ENCODE data around the gene GHRL. TPM values are rescaled to one million over a fixed set of nuclear protein-coding genes. Genes with fewer than 3 reads are reported as not detected.
"Not testable (repeated sequence)": the region's sequence is repeated elsewhere in the genome, so short reads cannot be mapped to it uniquely, and the experiment has no call there.

The GHRL gene
- total and polyA plus RNA-seq, 9 donors = 0.39 to 3.7 (median 0.76) TPM

DNA sequence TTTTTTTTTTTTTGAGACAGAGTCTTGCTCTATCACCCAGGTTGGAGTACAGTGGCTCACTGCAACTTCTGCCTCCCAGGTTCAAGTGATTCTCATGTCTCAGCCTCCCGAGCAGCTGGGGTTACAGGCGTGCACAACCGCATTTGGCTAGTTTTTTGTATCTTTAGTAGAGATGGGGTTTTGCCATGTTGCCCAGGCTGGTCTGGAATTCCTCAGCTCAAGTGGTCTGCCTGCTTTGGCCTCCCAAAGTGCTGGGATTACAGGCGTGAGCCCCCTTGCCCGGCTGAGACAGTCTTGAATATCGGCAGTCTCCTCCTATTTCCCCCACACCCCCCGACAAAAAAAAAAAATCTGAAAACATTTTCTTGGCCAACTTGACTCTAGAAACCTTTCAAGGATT lies 25.8 kb downstream of the GHRL start:
- DNase-seq = not testable (repeated sequence)
- H3K36me3 ChIP-seq (ENCODE audit: control insufficient read depth, insufficient read depth, low read length) = peaks cover 41% of the 10 kb centered on the region

DNA sequence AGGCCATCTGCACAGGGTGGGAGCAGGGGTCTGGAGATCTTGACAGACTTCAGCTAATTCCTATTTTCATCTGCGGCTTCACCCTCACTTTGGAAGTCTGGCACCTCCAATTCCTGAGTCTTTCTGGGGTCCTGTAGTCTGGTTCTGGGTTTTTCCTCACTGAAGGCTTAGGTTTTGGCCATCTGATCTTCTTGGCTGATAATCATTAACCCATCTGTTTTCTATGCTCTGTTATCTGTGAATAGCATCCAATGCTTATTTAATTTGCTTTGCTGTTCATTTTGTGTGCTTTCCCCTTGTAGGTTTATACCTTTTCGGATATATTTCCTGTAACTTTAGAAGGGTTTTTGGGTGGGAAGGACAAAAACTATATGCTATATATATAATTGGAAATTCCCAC lies 26.9 kb downstream of the GHRL start:
- Histone ChIP-seq H3K27me3 (ENCODE audit: control insufficient read depth, insufficient read depth, low read length) (no peaks in the 10 kb centered on the region), H3K27ac (ENCODE audit: low read length) (no peak overlapping the region), H3K4me3 (ENCODE audit: low read length) (no peak overlapping the region), H3K4me1 (ENCODE audit: control insufficient read depth, insufficient read depth, low read length) (no peaks in the 10 kb centered on the region), H3K36me3 (ENCODE audit: control insufficient read depth, insufficient read depth, low read length) (peaks cover 40% of the 10 kb centered on the region), H3K9me3 (replicated peaks; ENCODE audit: control insufficient read depth, low read depth, low read length) (no peaks in the 10 kb centered on the region)
- WGBS (ENCODE audit: insufficient coverage) = no CpG with 5 or more reads among the region's 2 CpGs
- no peak for DNase-seq

More for the DNA sequence above, 25.8 kb downstream of the GHRL start:
- H3K27ac ChIP-seq (ENCODE audit: low read length); H3K4me3 ChIP-seq (ENCODE audit: low read length); H3K27me3 ChIP-seq (ENCODE audit: control insufficient read depth, insufficient read depth, low read length); H3K9me3 ChIP-seq (replicated peaks; ENCODE audit: control insufficient read depth, low read depth, low read length); H3K4me1 ChIP-seq (ENCODE audit: control insufficient read depth, insufficient read depth, low read length): not testable (repeated sequence)
- WGBS (ENCODE audit: insufficient coverage) = no CpG with 5 or more reads among the region's 7 CpGs

DNA sequence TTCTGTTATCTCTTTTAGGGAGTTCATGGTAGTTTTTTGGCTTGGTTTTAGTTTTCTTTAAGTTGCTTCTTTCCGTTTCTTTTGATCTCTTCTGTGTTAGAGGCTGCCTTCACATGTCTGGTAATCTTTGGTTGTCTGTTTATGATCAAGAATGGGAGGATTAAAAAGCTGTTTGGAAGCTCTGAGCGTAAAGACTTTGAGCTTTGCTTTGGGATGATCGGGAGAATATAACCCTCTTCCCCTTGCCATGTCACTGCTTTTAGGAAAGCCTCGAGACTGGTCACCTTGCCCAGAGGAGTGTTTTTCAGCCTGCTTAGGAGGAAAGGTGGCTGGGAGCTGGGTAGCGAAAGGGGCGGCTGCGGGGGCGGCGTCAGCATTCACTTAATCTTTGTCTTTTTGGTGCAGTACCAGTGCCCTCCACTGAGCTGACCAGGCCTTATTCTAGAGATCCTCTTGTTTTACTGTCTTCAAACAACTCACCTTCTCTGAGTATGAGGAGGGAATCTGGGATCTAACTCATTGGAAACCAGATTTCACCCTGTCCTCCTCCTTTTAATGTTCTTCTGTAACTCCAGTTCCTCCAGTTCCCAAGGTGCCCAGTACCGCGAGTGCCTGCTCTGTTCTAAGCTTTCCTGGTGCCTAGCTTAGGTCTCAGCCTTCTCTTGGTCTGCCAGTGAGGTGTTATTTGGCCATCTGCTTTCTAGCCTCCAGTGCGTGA lies 28.9 kb downstream of the GHRL start:
- peaks cover 39% of the 10 kb centered on the region for H3K36me3 ChIP-seq (ENCODE audit: control insufficient read depth, insufficient read depth, low read length)
- no peak overlapping the region for H3K4me3 ChIP-seq (ENCODE audit: low read length)
- H3K27ac ChIP-seq (ENCODE audit: low read length) = no peak overlapping the region
- 87% methylated on average over 3 of the region's 12 CpGs for WGBS (ENCODE audit: insufficient coverage)
- no peaks in the 10 kb centered on the region for H3K4me1 ChIP-seq (ENCODE audit: control insufficient read depth, insufficient read depth, low read length)
- no peak for DNase-seq
- no peaks in the 10 kb centered on the region for H3K9me3 ChIP-seq (replicated peaks; ENCODE audit: control insufficient read depth, low read depth, low read length)
- H3K27me3 ChIP-seq (ENCODE audit: control insufficient read depth, insufficient read depth, low read length) = no peaks in the 10 kb centered on the region

DNA sequence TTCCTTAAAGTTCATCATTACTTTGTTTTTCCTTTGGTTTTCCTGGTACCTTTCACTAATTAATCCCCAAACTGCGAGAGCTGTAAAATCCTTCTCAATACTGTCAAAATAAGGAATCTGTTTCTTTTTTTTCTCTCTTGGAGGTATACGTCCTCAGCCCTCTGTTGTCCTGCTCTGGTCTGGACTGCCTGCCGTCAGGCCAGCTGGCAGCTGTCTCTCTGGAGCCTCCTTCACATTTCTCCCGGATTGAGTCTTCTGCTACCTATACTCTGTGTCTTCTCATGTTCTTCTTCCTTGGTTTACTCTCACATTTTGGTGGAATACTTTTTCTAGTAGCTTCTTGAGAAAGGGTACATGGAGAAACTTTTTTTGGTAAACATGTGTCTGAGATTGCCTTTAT lies 30.7 kb downstream of the GHRL start:
- Histone ChIP-seq H3K36me3 (ENCODE audit: control insufficient read depth, insufficient read depth, low read length) (peaks cover 38% of the 10 kb centered on the region), H3K4me3 (ENCODE audit: low read length) (no peak overlapping the region), H3K4me1 (ENCODE audit: control insufficient read depth, insufficient read depth, low read length) (no peaks in the 10 kb centered on the region), H3K27ac (ENCODE audit: low read length) (no peak overlapping the region), H3K27me3 (ENCODE audit: control insufficient read depth, insufficient read depth, low read length) (no peaks in the 10 kb centered on the region), H3K9me3 (replicated peaks; ENCODE audit: control insufficient read depth, low read depth, low read length) (no peaks in the 10 kb centered on the region)
- DNase-seq = no peak
- 70% methylated on average over 2 of the region's 4 CpGs for WGBS (ENCODE audit: insufficient coverage)

DNA sequence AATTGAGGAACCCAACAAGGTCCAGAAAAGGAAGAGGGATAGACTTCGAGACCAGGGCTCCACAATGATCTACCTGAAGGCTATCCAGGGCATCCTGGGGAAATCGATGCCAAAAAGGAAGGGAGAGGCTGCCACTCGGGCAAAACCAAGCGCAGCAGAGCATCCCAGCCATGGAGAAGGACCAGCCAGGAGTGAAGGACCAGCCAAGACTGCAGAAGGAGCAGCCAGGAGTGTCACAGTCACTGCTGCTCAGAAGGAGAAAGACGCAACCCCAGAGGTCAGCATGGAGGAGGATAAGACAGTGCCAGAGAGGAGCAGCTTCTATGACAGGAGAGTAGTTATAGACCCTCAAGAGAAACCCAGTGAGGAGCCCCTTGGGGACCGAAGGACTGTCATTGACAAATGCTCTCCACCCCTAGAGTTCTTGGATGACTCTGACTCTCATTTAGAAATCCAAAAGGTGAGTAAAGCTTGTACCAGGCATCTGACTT lies 32.5 kb downstream of the GHRL start:
- no peak overlapping the region for H3K27ac ChIP-seq (ENCODE audit: low read length)
- no peak for DNase-seq
- H3K27me3 ChIP-seq (ENCODE audit: control insufficient read depth, insufficient read depth, low read length) = no peaks in the 10 kb centered on the region
- no peaks in the 10 kb centered on the region for H3K9me3 ChIP-seq (replicated peaks; ENCODE audit: control insufficient read depth, low read depth, low read length)
- 90% methylated on average over 5 of the region's 6 CpGs for WGBS (ENCODE audit: insufficient coverage)
- H3K4me3 ChIP-seq (ENCODE audit: low read length) = no peak overlapping the region
- peaks cover 41% of the 10 kb centered on the region for H3K36me3 ChIP-seq (ENCODE audit: control insufficient read depth, insufficient read depth, low read length)
- H3K4me1 ChIP-seq (ENCODE audit: control insufficient read depth, insufficient read depth, low read length) = no peaks in the 10 kb centered on the region

DNA sequence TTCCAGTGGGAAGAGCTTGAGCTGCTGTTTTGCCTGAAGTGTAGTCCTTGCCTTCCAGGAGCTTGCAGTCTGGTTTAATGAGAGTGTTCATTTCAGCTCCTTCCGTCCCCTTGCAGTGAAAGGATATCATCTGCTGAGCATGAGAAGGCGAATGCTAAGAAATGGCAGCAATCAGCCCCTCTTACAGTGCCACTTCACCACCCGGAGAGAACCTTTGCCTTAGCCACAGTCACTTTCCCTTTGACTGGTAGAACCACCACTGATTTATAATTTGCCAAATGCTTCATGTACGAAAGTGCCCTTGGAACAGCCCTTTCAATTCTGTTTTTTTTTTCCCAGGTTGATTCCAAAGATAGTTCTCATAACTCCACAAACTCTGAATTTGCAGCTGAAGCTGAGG lies 32.9 kb downstream of the GHRL start:
- H3K4me1 ChIP-seq (ENCODE audit: control insufficient read depth, insufficient read depth, low read length) = no peaks in the 10 kb centered on the region
- no peak overlapping the region for H3K4me3 ChIP-seq (ENCODE audit: low read length)
- 83% methylated on average over 3 of the region's 4 CpGs for WGBS (ENCODE audit: insufficient coverage)
- H3K27me3 ChIP-seq (ENCODE audit: control insufficient read depth, insufficient read depth, low read length) = no peaks in the 10 kb centered on the region
- DNase-seq = no peak
- no peak overlapping the region for H3K27ac ChIP-seq (ENCODE audit: low read length)
- peaks cover 44% of the 10 kb centered on the region for H3K36me3 ChIP-seq (ENCODE audit: control insufficient read depth, insufficient read depth, low read length)
- no peaks in the 10 kb centered on the region for H3K9me3 ChIP-seq (replicated peaks; ENCODE audit: control insufficient read depth, low read depth, low read length)

DNA sequence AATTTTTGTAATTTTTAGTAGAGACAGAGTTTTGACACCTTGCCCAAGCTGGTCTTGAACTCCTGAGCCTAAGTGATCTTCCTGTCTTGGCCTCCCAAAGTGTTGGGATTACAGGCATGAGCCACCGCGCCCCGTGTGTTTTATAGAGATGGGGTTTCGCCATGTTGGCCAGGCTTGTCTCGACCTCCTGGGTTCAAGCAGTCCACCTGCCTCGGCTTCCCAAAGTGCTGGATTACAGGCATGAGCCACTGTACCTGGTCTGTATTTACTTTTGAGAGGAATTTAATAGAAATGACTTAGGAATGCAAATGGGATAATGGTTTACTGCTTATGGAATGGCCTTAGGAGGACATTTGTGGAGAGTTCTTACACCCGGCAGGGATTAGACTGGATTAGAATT lies 33.7 kb downstream of the GHRL start:
- Histone ChIP-seq H3K27me3 (ENCODE audit: control insufficient read depth, insufficient read depth, low read length) (no peaks in the 10 kb centered on the region), H3K4me3 (ENCODE audit: low read length) (no peak overlapping the region), H3K4me1 (ENCODE audit: control insufficient read depth, insufficient read depth, low read length) (no peaks in the 10 kb centered on the region), H3K36me3 (ENCODE audit: control insufficient read depth, insufficient read depth, low read length) (peaks cover 49% of the 10 kb centered on the region), H3K9me3 (replicated peaks; ENCODE audit: control insufficient read depth, low read depth, low read length) (no peaks in the 10 kb centered on the region), H3K27ac (ENCODE audit: low read length) (no peak overlapping the region)
- DNase-seq = no peak
- 97% methylated on average over 7 of the region's 7 CpGs for WGBS (ENCODE audit: insufficient coverage)

DNA sequence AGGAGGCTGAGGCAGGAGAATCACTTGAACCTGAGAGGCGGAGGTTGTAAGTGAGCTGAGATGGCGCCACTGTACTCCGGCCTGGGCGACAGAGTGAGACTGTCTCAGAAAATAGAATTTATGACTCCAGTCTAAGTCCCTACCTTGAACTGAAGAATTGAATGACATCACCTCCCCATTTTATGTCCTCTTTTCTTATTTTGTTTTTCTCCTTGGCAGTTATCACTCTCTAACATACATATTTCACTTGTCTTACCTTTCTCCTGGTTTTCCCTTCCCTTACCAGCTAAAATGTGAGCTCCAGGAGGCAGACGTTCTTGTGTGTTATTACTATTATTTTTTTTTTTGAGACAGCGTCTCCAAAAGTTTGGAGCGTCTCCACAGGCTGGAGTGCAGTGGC lies 36.9 kb downstream of the GHRL start:
- DNase-seq = no peak
- Histone ChIP-seq H3K36me3 (ENCODE audit: control insufficient read depth, insufficient read depth, low read length) (peaks cover 53% of the 10 kb centered on the region), H3K27ac (ENCODE audit: low read length) (no peak overlapping the region), H3K4me3 (ENCODE audit: low read length) (no peak overlapping the region), H3K27me3 (ENCODE audit: control insufficient read depth, insufficient read depth, low read length) (no peaks in the 10 kb centered on the region), H3K4me1 (ENCODE audit: control insufficient read depth, insufficient read depth, low read length) (peaks cover 3% of the 10 kb centered on the region), H3K9me3 (replicated peaks; ENCODE audit: control insufficient read depth, low read depth, low read length) (no peaks in the 10 kb centered on the region)
- WGBS (ENCODE audit: insufficient coverage) = 93% methylated on average over 2 of the region's 7 CpGs

DNA sequence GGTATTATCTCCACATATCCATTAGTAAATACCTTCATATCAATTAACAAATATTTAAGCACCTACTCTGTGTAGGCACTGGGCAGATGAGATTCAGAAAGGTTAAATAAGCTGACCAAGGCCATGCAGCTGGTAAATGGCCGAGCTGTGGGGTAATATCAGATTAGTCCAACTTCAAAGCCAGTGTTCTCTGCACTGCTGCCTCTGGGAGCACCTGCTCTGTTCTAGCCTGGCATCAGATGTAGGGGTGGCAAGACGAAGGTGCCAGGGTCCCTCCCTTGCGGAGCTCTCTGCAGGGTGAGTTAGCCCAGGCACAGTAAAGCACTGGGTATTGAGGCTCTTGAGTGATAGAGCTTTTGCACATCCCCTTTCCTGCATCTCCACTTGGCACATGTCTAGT lies 39.0 kb downstream of the GHRL start:
- Histone ChIP-seq H3K27me3 (ENCODE audit: control insufficient read depth, insufficient read depth, low read length) (no peaks in the 10 kb centered on the region), H3K4me1 (ENCODE audit: control insufficient read depth, insufficient read depth, low read length) (peaks cover 15% of the 10 kb centered on the region)
- 90% methylated on average over 1 of the region's 3 CpGs for WGBS (ENCODE audit: insufficient coverage)

DNA sequence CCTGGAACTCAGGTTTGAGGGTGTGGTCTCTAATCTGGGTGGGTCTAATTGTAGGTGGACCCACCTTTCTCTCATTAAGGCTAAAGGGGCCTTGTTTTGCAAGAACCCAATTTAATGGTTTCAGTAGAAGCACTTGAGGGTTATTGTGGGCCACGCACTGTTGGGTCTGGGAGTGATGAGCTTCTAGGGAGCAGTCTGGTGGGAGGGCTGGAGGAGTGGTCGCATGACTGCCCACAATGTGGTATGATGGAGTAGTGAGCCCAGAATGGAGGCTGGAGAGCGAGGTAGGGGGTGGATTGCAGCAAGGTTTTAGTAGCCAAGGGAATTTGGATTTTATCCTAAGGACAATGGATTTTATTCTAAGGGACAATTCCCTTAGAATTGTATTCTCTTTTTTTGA lies 41.7 kb downstream of the GHRL start:
- no peak for DNase-seq
- peaks cover 35% of the 10 kb centered on the region for H3K36me3 ChIP-seq (ENCODE audit: control insufficient read depth, insufficient read depth, low read length)
- no peaks in the 10 kb centered on the region for H3K9me3 ChIP-seq (replicated peaks; ENCODE audit: control insufficient read depth, low read depth, low read length)
- no peak overlapping the region for H3K4me3 ChIP-seq (ENCODE audit: low read length)
- H3K27me3 ChIP-seq (ENCODE audit: control insufficient read depth, insufficient read depth, low read length) = no peaks in the 10 kb centered on the region
- 92% methylated on average over 2 of the region's 3 CpGs for WGBS (ENCODE audit: insufficient coverage)
- peaks cover 20% of the 10 kb centered on the region for H3K4me1 ChIP-seq (ENCODE audit: control insufficient read depth, insufficient read depth, low read length)
- H3K27ac ChIP-seq (ENCODE audit: low read length) = no peak overlapping the region

More for the DNA sequence above, 39.0 kb downstream of the GHRL start:
- Histone ChIP-seq H3K36me3 (ENCODE audit: control insufficient read depth, insufficient read depth, low read length) (peaks cover 43% of the 10 kb centered on the region), H3K27ac (ENCODE audit: low read length) (no peak overlapping the region), H3K4me3 (ENCODE audit: low read length) (no peak overlapping the region), H3K9me3 (replicated peaks; ENCODE audit: control insufficient read depth, low read depth, low read length) (no peaks in the 10 kb centered on the region)
- DNase-seq = no peak

DNA sequence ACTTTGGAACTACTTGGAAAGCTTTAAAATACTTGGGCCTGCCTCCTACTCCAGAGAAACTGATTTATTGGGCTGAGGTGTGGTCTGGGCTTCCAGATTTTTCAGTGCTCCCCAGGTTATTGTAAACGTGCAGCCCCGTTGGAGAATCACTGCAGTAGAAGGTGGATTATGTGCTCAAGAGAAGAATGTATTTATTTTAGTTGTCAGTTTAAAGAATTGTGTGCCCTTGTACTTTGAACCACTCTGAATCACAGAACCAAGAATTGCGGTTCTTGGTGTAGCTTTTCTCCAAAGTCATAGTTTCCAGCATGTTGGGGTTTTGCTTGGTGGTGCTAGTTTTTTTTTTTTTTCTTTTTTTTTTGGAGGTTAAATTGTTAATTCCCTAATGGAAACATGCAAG lies 42.9 kb downstream of the GHRL start:
- H3K4me1 ChIP-seq (ENCODE audit: control insufficient read depth, insufficient read depth, low read length) = peaks cover 20% of the 10 kb centered on the region
- H3K9me3 ChIP-seq (replicated peaks; ENCODE audit: control insufficient read depth, low read depth, low read length) = no peaks in the 10 kb centered on the region
- H3K27ac ChIP-seq (ENCODE audit: low read length) = no peak overlapping the region
- no peaks in the 10 kb centered on the region for H3K27me3 ChIP-seq (ENCODE audit: control insufficient read depth, insufficient read depth, low read length)
- no peak for DNase-seq
- H3K36me3 ChIP-seq (ENCODE audit: control insufficient read depth, insufficient read depth, low read length) = peaks cover 29% of the 10 kb centered on the region
- peak overlapping the region; percentile 86 for H3K4me3 ChIP-seq (ENCODE audit: low read length)
- 10% methylated on average over 2 of the region's 3 CpGs for WGBS (ENCODE audit: insufficient coverage)
